Measurements from ENCODE around the gene OR14A2.

- TF ChIP-seq EZH2 (IDR thresholded peaks at IDR 0.05; ENCODE audit: low read depth, unreplicated experiment) (no peak), CREB1 (CRISPR knock-in tag; IDR thresholded peaks at IDR 0.05; ENCODE audit: low read depth) (no peak), POLR2AphosphoS5 (IDR thresholded peaks at IDR 0.05; ENCODE audit: low read depth) (no peak), ZNF114 (CRISPR knock-in tag; IDR thresholded peaks at IDR 0.05) (no peak), STAT1 (IDR thresholded peaks at IDR 0.05; ENCODE audit: unreplicated experiment) (no peak), EZH2phosphoT487 (IDR thresholded peaks at IDR 0.05; ENCODE audit: unreplicated experiment) (no peak), JUNB (IDR thresholded peaks at IDR 0.05; ENCODE audit: unreplicated experiment) (no peak), NANOG (IDR thresholded peaks at IDR 0.05; ENCODE audit: borderline replicate concordance) (no peak)
- TF ChIP-seq, protein P1, sequence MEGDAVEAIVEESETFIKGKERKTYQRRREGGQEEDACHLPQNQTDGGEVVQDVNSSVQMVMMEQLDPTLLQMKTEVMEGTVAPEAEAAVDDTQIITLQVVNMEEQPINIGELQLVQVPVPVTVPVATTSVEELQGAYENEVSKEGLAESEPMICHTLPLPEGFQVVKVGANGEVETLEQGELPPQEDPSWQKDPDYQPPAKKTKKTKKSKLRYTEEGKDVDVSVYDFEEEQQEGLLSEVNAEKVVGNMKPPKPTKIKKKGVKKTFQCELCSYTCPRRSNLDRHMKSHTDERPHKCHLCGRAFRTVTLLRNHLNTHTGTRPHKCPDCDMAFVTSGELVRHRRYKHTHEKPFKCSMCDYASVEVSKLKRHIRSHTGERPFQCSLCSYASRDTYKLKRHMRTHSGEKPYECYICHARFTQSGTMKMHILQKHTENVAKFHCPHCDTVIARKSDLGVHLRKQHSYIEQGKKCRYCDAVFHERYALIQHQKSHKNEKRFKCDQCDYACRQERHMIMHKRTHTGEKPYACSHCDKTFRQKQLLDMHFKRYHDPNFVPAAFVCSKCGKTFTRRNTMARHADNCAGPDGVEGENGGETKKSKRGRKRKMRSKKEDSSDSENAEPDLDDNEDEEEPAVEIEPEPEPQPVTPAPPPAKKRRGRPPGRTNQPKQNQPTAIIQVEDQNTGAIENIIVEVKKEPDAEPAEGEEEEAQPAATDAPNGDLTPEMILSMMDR (conservative IDR thresholded peaks at IDR 0.05; ENCODE audit: low read depth in 2 of 2) = no peak
- TF ChIP-seq, protein P2, sequence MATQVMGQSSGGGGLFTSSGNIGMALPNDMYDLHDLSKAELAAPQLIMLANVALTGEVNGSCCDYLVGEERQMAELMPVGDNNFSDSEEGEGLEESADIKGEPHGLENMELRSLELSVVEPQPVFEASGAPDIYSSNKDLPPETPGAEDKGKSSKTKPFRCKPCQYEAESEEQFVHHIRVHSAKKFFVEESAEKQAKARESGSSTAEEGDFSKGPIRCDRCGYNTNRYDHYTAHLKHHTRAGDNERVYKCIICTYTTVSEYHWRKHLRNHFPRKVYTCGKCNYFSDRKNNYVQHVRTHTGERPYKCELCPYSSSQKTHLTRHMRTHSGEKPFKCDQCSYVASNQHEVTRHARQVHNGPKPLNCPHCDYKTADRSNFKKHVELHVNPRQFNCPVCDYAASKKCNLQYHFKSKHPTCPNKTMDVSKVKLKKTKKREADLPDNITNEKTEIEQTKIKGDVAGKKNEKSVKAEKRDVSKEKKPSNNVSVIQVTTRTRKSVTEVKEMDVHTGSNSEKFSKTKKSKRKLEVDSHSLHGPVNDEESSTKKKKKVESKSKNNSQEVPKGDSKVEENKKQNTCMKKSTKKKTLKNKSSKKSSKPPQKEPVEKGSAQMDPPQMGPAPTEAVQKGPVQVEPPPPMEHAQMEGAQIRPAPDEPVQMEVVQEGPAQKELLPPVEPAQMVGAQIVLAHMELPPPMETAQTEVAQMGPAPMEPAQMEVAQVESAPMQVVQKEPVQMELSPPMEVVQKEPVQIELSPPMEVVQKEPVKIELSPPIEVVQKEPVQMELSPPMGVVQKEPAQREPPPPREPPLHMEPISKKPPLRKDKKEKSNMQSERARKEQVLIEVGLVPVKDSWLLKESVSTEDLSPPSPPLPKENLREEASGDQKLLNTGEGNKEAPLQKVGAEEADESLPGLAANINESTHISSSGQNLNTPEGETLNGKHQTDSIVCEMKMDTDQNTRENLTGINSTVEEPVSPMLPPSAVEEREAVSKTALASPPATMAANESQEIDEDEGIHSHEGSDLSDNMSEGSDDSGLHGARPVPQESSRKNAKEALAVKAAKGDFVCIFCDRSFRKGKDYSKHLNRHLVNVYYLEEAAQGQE (IDR thresholded peaks at IDR 0.05; ENCODE audit: unreplicated experiment) = no peak
Observed at GRCh38 chr1:247740721-247741120, 7.2 kb downstream of the OR14A2 start.

Data from GM23338 (cell line).